Measurements from ENCODE around the gene GCGR. TPM values are rescaled to one million over a fixed set of nuclear protein-coding genes. Genes with fewer than 3 reads are reported as not detected.

GCGR gene
- total RNA-seq, 2 experiments from 2014 or later, result not detected

DNA sequence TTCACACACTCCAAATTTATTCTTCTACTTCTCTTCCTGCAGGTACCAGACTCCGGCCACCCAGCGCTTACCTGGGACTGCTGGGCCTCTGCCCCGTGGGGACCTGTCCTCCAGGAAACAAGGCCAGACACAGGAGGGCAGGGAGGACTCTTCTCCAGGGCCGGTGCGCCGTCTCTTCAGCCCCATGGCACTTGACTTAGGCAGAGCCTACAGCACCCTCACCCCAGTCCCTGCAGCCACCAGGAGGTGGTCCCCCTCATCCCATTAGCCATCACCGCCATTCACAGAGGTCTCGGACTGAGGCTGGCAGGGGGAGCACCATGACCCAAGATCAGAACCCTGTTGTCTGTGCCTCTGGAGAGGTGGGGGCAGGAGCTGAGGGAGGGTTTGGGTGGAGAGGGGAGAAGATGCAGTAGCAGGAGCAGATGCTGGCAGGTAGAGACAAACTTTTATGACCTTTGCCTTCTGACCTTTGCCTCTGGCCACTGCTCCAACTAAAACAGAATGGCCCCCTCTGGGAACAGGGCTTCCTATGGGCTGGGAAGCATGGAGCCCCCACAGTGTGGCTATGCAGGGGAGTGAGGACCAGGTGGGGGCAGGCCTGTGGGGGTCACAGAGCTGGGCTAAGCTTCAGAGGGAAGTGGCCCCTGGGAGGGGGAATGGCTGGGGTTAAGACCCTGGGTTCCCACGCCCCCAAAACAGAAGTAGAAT lies 1.7 kb upstream of the GCGR start:
- Histone ChIP-seq H2AFZ (ENCODE audit: low read length) (no peak overlapping the region), H3K79me2 (ENCODE audit: insufficient read depth, low read depth, low read length) (no peaks in the 10 kb centered on the region), H3K27ac (ENCODE audit: low read depth, low read length, poor library complexity, severe bottlenecking) (no peak overlapping the region), H3K36me3 (ENCODE audit: insufficient read depth, low read length) (no peaks in the 10 kb centered on the region), H4K20me1 (ENCODE audit: insufficient read depth, low read length) (no peaks in the 10 kb centered on the region), H3K4me3 (ENCODE audit: low read depth, low read length, poor library complexity, severe bottlenecking) (no peak overlapping the region), H3K4me1 (ENCODE audit: insufficient read depth, low read length, poor library complexity, severe bottlenecking) (no peaks in the 10 kb centered on the region), H3K4me2 (ENCODE audit: low read length) (no peak overlapping the region), H3K9me2 (ENCODE audit: insufficient read depth, low read length) (no peaks in the 10 kb centered on the region), H3K9me3 (ENCODE audit: low read length) (no peaks in the 10 kb centered on the region)
- TF ChIP-seq, protein P1, sequence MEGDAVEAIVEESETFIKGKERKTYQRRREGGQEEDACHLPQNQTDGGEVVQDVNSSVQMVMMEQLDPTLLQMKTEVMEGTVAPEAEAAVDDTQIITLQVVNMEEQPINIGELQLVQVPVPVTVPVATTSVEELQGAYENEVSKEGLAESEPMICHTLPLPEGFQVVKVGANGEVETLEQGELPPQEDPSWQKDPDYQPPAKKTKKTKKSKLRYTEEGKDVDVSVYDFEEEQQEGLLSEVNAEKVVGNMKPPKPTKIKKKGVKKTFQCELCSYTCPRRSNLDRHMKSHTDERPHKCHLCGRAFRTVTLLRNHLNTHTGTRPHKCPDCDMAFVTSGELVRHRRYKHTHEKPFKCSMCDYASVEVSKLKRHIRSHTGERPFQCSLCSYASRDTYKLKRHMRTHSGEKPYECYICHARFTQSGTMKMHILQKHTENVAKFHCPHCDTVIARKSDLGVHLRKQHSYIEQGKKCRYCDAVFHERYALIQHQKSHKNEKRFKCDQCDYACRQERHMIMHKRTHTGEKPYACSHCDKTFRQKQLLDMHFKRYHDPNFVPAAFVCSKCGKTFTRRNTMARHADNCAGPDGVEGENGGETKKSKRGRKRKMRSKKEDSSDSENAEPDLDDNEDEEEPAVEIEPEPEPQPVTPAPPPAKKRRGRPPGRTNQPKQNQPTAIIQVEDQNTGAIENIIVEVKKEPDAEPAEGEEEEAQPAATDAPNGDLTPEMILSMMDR (conservative IDR thresholded peaks at IDR 0.05; ENCODE audit: low read length), result no peak
- no peak for TF ChIP-seq EZH2phosphoT487 (IDR thresholded peaks at IDR 0.05; ENCODE audit: borderline replicate concordance, low read depth, low read length)
- ChIA-PET POLR2A (no interaction called here), CTCF (ENCODE audit: unreplicated experiment) (no interaction called here)
- no peak for DNase-seq (ENCODE audit: low spot score)
- intact Hi-C loops (cut with micrococcal nuclease; ENCODE audit: unreplicated experiment), result no loop called here
- BruUV-seq (replicated peaks), result no TSS peak

DNA sequence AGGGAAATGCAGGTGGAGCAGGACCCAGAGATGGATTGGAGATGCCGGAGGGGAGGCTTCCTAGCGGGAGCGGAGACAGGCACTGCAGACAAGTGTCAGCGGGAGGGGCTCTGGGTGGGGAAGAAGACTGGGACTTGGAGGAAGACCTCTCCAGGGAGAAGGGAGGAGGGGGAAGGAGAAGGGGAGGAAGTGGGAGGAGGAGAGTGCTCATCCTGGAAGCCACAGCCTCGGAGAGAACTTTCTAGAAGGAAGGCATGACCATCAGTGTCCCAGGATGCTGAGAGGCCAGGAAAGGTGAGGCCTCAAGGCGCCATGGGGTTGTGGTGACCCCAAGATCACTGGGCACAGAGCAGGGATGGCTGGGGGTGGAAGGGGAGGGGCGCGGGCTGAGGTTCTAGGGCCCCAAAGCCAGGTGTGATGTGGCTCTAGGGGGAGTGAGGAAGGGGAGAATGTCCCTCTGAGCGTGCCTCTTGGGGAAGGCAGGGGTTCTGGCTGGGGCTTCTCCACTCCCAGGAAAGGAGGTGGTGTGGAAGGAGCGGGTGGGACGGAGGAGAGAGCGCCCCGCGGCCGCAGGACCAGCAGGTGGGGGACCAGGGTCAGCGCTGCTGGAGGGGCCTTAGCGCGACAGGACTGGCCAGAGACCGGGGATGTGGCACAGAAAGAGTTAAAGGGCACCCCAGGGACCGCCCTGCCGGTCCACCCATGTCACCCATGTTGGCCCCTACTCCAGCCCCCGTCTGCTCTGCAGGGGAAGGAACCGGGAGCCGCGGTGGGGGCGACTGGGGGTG lies 900 bp upstream of the GCGR start:
- no peaks in the 10 kb centered on the region for H4K20me1 ChIP-seq (ENCODE audit: insufficient read depth, low read length)
- no peak for DNase-seq (ENCODE audit: low spot score)
- POLR2A ChIA-PET, result no interaction called here
- no peak overlapping the region for H3K4me3 ChIP-seq (ENCODE audit: low read depth, low read length, poor library complexity, severe bottlenecking)
- no TSS peak for BruUV-seq (replicated peaks)
- H3K27ac ChIP-seq (ENCODE audit: low read depth, low read length, poor library complexity, severe bottlenecking), result no peak overlapping the region
- intact Hi-C loops (cut with micrococcal nuclease; ENCODE audit: unreplicated experiment), result no loop called here
- CTCF ChIA-PET (ENCODE audit: unreplicated experiment), result no interaction called here
- H3K4me1 ChIP-seq (ENCODE audit: insufficient read depth, low read length, poor library complexity, severe bottlenecking), result no peaks in the 10 kb centered on the region
- no peaks in the 10 kb centered on the region for H3K36me3 ChIP-seq (ENCODE audit: insufficient read depth, low read length)
- H2AFZ ChIP-seq (ENCODE audit: low read length), result no peak overlapping the region
- no peaks in the 10 kb centered on the region for H3K9me2 ChIP-seq (ENCODE audit: insufficient read depth, low read length)
- H3K79me2 ChIP-seq (ENCODE audit: insufficient read depth, low read depth, low read length), result no peaks in the 10 kb centered on the region
- H3K4me2 ChIP-seq (ENCODE audit: low read length), result no peak overlapping the region
- no peaks in the 10 kb centered on the region for H3K9me3 ChIP-seq (ENCODE audit: low read length)
- TF ChIP-seq, protein P1 (conservative IDR thresholded peaks at IDR 0.05; ENCODE audit: low read length), result no peak
- TF ChIP-seq EZH2phosphoT487 (IDR thresholded peaks at IDR 0.05; ENCODE audit: borderline replicate concordance, low read depth, low read length), result no peak

Data from OCI-LY7 (cell line).